Upper lobe of left lung (tissue), 4 donors: Measurements from ENCODE around the gene SOCS7.

ENCODE experiments used
- POLR2A ChIP-seq, 4 donors: fragments of 450-650 bp; IDR thresholded peaks; one replicate each; pipeline ENCODE4 v1.5.1; 2016 to 2017; ENCODE audit warnings: antibody characterized with exemption in 4 of 4, mild to moderate bottlenecking in 2 of 4
- TF ChIP-seq, protein P1 (sequence below), 6 experiments: fragments of 450-650 bp in 4 of 6; fragments of 200-600 bp in 2 of 6; sonication (generic) in 2 of 6; IDR thresholded peaks; one replicate each; pipeline ENCODE4 v1.5.1; 2016 to 2019; ENCODE audit warnings: antibody characterized with exemption in 6 of 6

DNA sequence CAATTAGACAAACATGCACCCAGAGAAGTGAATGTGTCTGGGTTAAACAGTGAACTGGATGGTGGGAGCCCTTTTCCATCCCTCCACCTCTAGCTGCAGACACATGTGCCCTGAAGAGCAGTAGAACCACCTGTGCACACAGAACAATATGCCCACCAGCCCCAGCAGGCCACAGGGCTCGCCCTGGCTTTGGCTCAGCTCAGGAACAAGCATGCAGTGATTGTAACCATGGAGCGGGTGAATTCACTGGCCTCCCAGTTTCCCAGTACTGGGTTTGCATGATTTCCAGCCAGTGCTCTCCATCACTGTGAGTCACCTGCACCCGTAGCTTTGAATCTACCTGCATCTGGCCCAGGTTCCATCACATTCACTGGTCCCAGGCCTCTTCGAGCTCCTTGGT is 13.1 kb upstream of the SOCS7 start:
- no peak for TF ChIP-seq POLR2A (IDR thresholded peaks at IDR 0.05)
- TF ChIP-seq, protein P1, sequence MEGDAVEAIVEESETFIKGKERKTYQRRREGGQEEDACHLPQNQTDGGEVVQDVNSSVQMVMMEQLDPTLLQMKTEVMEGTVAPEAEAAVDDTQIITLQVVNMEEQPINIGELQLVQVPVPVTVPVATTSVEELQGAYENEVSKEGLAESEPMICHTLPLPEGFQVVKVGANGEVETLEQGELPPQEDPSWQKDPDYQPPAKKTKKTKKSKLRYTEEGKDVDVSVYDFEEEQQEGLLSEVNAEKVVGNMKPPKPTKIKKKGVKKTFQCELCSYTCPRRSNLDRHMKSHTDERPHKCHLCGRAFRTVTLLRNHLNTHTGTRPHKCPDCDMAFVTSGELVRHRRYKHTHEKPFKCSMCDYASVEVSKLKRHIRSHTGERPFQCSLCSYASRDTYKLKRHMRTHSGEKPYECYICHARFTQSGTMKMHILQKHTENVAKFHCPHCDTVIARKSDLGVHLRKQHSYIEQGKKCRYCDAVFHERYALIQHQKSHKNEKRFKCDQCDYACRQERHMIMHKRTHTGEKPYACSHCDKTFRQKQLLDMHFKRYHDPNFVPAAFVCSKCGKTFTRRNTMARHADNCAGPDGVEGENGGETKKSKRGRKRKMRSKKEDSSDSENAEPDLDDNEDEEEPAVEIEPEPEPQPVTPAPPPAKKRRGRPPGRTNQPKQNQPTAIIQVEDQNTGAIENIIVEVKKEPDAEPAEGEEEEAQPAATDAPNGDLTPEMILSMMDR (IDR thresholded peaks at IDR 0.05), result no peak
